Measurements from ENCODE around the gene HES1.

DNA sequence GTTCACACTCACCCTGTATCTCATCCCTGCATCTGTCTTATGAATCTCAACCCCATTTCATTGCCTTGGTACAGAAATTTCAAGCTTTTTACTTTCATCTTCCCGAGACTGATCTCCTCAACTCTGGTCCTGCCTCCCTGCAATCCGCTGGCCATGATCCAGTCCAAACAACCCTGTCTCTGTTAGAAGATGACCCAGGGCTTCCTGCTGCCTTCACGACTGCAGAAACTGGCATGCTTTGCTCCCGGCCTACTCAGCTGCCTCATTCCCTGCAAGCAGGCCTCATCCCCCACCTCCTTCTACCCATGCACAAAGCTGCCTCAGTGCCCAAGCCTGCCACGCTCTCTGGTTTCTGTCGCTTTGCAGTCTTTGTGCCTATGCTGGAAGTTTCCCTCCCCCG is 12.4 kb downstream of the HES1 start:
- no peak for TF ChIP-seq EZH2 (IDR thresholded peaks at IDR 0.05; ENCODE audit: borderline replicate concordance, low read depth, low read length, severe bottlenecking)
- TF ChIP-seq, protein P1, sequence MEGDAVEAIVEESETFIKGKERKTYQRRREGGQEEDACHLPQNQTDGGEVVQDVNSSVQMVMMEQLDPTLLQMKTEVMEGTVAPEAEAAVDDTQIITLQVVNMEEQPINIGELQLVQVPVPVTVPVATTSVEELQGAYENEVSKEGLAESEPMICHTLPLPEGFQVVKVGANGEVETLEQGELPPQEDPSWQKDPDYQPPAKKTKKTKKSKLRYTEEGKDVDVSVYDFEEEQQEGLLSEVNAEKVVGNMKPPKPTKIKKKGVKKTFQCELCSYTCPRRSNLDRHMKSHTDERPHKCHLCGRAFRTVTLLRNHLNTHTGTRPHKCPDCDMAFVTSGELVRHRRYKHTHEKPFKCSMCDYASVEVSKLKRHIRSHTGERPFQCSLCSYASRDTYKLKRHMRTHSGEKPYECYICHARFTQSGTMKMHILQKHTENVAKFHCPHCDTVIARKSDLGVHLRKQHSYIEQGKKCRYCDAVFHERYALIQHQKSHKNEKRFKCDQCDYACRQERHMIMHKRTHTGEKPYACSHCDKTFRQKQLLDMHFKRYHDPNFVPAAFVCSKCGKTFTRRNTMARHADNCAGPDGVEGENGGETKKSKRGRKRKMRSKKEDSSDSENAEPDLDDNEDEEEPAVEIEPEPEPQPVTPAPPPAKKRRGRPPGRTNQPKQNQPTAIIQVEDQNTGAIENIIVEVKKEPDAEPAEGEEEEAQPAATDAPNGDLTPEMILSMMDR (IDR thresholded peaks at IDR 0.05; ENCODE audit: borderline replicate concordance, extremely low read depth, low read length, poor library complexity, severe bottlenecking) = no peak
